ENCODE results near the gene PLA2G4E. TPM values are rescaled to one million over a fixed set of nuclear protein-coding genes. Genes with fewer than 3 reads are reported as not detected.

The PLA2G4E gene
- polyA plus RNA-seq, 1 donor (not counting 4 experiments of a cell fraction or from before 2014, with no cell fraction given) = 3.5 TPM

DNA sequence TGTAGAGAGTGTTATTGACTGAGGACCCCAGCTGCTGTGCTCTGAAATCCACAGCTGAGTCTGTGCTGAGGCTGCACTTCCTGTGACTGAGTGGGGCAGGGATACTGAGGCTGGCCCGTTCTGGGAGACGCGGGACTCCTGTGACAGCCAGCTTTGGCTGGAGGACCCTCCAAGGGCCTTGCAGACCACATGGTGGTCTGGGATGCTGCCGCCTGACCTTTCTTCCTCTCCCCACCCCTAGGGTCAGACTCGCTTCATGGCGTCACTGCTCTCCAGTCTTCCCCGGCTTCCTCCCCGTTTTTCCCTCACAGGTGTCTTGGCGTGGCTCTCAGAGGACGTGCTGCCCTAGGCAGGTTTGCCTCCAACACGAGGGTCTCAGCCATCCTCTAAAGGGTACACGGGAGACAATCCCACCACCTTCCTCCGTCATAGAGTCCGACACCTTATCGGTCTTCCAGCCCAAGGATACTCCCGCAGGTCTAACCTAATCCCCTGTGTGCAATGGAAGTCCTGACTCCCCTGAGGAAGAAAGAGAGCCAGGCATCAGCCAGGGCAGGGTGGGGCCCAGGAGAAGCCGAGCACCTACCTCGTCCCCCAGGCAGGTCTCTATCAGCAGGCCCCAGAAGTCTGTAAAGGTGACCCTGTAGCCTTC lies 28.6 kb downstream of the PLA2G4E start:
- H3K27me3 ChIP-seq (ENCODE audit: control insufficient read depth, extremely low read depth, insufficient read depth, low read length) = no peaks in the 10 kb centered on the region
- FAIRE-seq = no peak
- TF ChIP-seq, protein P1, sequence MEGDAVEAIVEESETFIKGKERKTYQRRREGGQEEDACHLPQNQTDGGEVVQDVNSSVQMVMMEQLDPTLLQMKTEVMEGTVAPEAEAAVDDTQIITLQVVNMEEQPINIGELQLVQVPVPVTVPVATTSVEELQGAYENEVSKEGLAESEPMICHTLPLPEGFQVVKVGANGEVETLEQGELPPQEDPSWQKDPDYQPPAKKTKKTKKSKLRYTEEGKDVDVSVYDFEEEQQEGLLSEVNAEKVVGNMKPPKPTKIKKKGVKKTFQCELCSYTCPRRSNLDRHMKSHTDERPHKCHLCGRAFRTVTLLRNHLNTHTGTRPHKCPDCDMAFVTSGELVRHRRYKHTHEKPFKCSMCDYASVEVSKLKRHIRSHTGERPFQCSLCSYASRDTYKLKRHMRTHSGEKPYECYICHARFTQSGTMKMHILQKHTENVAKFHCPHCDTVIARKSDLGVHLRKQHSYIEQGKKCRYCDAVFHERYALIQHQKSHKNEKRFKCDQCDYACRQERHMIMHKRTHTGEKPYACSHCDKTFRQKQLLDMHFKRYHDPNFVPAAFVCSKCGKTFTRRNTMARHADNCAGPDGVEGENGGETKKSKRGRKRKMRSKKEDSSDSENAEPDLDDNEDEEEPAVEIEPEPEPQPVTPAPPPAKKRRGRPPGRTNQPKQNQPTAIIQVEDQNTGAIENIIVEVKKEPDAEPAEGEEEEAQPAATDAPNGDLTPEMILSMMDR (optimal IDR thresholded peaks at IDR 0.05 in 1 of 3, IDR thresholded peaks at IDR 0.05 in 1 of 3, conservative IDR thresholded peaks at IDR 0.05 in 1 of 3; ENCODE audit: extremely low read depth in 1 of 3, insufficient read depth in 2 of 3, low read length in 3 of 3) = no peak
- TF ChIP-seq EZH2 (IDR thresholded peaks at IDR 0.05; ENCODE audit: low read length) = no peak
- no peaks in the 10 kb centered on the region for H4K20me1 ChIP-seq (ENCODE audit: control insufficient read depth, extremely low read depth, insufficient read depth, low read length)
- H3K79me2 ChIP-seq (ENCODE audit: control insufficient read depth, insufficient read depth, low read length) = no peaks in the 10 kb centered on the region
- H3K4me1 ChIP-seq (ENCODE audit: control insufficient read depth, extremely low read depth, insufficient read depth, low read length) = no peaks in the 10 kb centered on the region
- H3K36me3 ChIP-seq (ENCODE audit: control insufficient read depth in 2 of 2, extremely low read depth in 1 of 2, insufficient read depth in 2 of 2, low read length in 2 of 2) = no peaks in the 10 kb centered on the region
- no peak overlapping the region for H2AFZ ChIP-seq (ENCODE audit: control insufficient read depth, low read length)
- no peak overlapping the region for H3K4me2 ChIP-seq (ENCODE audit: control insufficient read depth, extremely low read depth, insufficient read depth, low read depth, low read length)
- H3K9me3 ChIP-seq (ENCODE audit: control insufficient read depth, low read depth, low read length) = no peaks in the 10 kb centered on the region
- no peak overlapping the region for H3K9ac ChIP-seq (ENCODE audit: control insufficient read depth, extremely low read depth, insufficient read depth, low read length)
- DNase-seq (ENCODE audit: low read depth, low spot score) = no peak
- no peak overlapping the region for H3K4me3 ChIP-seq (ENCODE audit: control insufficient read depth in 2 of 3, extremely low read depth in 1 of 3, insufficient read depth in 2 of 3, low read depth in 1 of 3, low read length in 3 of 3)
- dilution Hi-C loops (cut with MboI; ENCODE audit: extremely low pct_ligation_motif_present, low sequenced_read_pairs) = no loop called here
- H3K9me1 ChIP-seq (ENCODE audit: control insufficient read depth, extremely low read depth, insufficient read depth, low read length) = no peaks in the 10 kb centered on the region
- H3K27ac ChIP-seq (ENCODE audit: control insufficient read depth, insufficient read depth, low read length) = no peak overlapping the region

DNA sequence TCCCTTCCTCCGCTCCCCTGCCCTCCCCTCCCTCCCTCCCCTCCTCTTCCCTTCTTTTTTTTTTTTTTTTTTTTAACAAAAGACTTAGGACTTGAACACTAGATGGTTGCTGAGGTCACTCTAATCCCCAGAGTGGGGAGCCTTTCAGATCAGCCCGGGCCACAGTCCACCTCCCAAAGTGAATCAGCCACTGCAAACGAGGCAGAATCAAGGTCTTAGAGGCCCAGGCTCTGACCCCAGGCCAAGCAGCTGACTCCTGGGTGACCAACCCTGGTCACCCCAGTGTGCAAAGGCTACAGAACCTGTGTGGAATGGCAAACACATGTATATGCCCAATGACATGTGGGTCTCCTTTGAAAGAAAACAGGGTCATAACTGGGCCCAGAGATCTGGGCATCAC lies 30.2 kb downstream of the PLA2G4E start:
- TF ChIP-seq EZH2 (IDR thresholded peaks at IDR 0.05; ENCODE audit: low read length) = no peak
- TF ChIP-seq, protein P1 (optimal IDR thresholded peaks at IDR 0.05 in 1 of 3, IDR thresholded peaks at IDR 0.05 in 1 of 3, conservative IDR thresholded peaks at IDR 0.05 in 1 of 3; ENCODE audit: extremely low read depth in 1 of 3, insufficient read depth in 2 of 3, low read length in 3 of 3) = no peak
- H3K27ac ChIP-seq (ENCODE audit: control insufficient read depth, insufficient read depth, low read length) = no peak overlapping the region
- H3K9me3 ChIP-seq (ENCODE audit: control insufficient read depth, low read depth, low read length) = no peaks in the 10 kb centered on the region
- H3K27me3 ChIP-seq (ENCODE audit: control insufficient read depth, extremely low read depth, insufficient read depth, low read length) = no peaks in the 10 kb centered on the region
- no peak overlapping the region for H3K4me3 ChIP-seq (ENCODE audit: control insufficient read depth in 2 of 3, extremely low read depth in 1 of 3, insufficient read depth in 2 of 3, low read depth in 1 of 3, low read length in 3 of 3)
- H2AFZ ChIP-seq (ENCODE audit: control insufficient read depth, low read length) = no peak overlapping the region
- dilution Hi-C loops (cut with MboI; ENCODE audit: extremely low pct_ligation_motif_present, low sequenced_read_pairs) = no loop called here
- H3K9ac ChIP-seq (ENCODE audit: control insufficient read depth, extremely low read depth, insufficient read depth, low read length) = no peak overlapping the region
- FAIRE-seq (no peak), DNase-seq (ENCODE audit: low read depth, low spot score) (no peak)
- no peak overlapping the region for H3K4me2 ChIP-seq (ENCODE audit: control insufficient read depth, extremely low read depth, insufficient read depth, low read depth, low read length)
- H3K9me1 ChIP-seq (ENCODE audit: control insufficient read depth, extremely low read depth, insufficient read depth, low read length) = no peaks in the 10 kb centered on the region
- no peaks in the 10 kb centered on the region for H3K36me3 ChIP-seq (ENCODE audit: control insufficient read depth in 2 of 2, extremely low read depth in 1 of 2, insufficient read depth in 2 of 2, low read length in 2 of 2)
- H4K20me1 ChIP-seq (ENCODE audit: control insufficient read depth, extremely low read depth, insufficient read depth, low read length) = no peaks in the 10 kb centered on the region
- H3K4me1 ChIP-seq (ENCODE audit: control insufficient read depth, extremely low read depth, insufficient read depth, low read length) = no peaks in the 10 kb centered on the region
- H3K79me2 ChIP-seq (ENCODE audit: control insufficient read depth, insufficient read depth, low read length) = no peaks in the 10 kb centered on the region

Measured in keratinocyte (primary cell).